Neutrophil (primary cell): ENCODE measurements around the gene YWHAH.

Experiments
- H3K27ac ChIP-seq: fragments of 200-600 bp; sonication (generic); 2 replicates; pipeline ENCODE4 v1.5.1; 2016; ENCODE audit warnings: mild to moderate bottlenecking, moderate library complexity
- H3K27me3 ChIP-seq: fragments of 200-600 bp; sonication (generic); 2 replicates; pipeline ENCODE4 v1.6.0; 2016; ENCODE audit warnings: mild to moderate bottlenecking
- H3K36me3 ChIP-seq: fragments of 200-600 bp; sonication (generic); 2 replicates; pipeline ENCODE4 v1.5.1; 2017
- H3K4me1 ChIP-seq, 2 experiments: fragments of 200-600 bp in 1 of 2; sonication (generic) in 1 of 2; 1 replicate in 1 of 2; 2 replicates in 1 of 2; pipeline versions ENCODE4 v1.5.1 to v1.6.1; 2013 to 2016; ENCODE audit warnings: low read depth in 1 of 2, low read length in 1 of 2, mild to moderate bottlenecking in 1 of 2, moderate library complexity in 1 of 2; ENCODE audit not compliant: control insufficient read depth in 1 of 2, insufficient read depth in 1 of 2
- H3K4me3 ChIP-seq, 2 experiments: fragments of 200-600 bp in 1 of 2; sonication (generic) in 1 of 2; 1 replicate in 1 of 2; 2 replicates in 1 of 2; pipeline ENCODE4 v1.5.1; 2013 to 2016; ENCODE audit warnings: low read depth in 1 of 2, low read length in 1 of 2, mild to moderate bottlenecking in 1 of 2, moderate library complexity in 1 of 2
- H3K9me3 ChIP-seq: fragments of 200-600 bp; sonication (generic); 2 replicates; pipeline ENCODE4 v1.5.1; 2016
- TF ChIP-seq, protein P1 (sequence below): fragments of 200-600 bp; sonication (generic); IDR thresholded peaks from 2 replicates; pipeline ENCODE4 v1.5.1; 2016; ENCODE audit warnings: antibody characterized with exemption

Gene YWHAH

DNA sequence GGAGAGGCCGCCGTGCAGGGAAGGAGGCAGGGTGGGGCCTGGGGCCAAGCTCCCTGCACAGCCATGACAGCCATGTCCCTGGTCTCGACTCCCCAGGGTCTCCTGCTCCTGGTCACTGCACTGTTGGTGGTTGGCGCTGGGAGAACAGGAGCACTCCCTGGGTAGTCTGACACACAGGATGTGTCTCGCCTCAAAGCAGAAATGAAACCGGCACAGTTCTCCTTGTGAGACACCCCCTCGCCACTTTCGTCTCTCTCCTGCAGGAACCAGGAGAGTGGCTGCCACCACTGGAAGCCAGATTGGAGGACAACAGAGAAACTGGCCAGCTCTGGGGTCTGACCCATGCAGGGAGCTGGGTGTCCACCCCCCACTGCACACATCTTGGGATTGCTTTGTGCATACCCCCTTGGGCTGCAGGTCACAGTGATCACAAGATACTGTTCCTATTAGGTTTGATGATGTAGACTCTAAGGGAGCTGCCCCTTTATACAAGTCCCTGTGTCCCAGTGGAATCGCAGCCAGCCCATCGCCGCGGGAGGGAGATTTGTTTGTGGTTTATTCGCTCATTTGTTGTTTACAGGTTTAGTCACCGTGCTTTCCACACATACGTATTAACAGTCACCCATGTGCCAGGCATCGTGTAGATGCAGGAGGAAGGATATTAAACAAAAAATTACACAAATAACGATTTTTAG, 27.0 kb upstream of the YWHAH start:
- TF ChIP-seq, protein P1, sequence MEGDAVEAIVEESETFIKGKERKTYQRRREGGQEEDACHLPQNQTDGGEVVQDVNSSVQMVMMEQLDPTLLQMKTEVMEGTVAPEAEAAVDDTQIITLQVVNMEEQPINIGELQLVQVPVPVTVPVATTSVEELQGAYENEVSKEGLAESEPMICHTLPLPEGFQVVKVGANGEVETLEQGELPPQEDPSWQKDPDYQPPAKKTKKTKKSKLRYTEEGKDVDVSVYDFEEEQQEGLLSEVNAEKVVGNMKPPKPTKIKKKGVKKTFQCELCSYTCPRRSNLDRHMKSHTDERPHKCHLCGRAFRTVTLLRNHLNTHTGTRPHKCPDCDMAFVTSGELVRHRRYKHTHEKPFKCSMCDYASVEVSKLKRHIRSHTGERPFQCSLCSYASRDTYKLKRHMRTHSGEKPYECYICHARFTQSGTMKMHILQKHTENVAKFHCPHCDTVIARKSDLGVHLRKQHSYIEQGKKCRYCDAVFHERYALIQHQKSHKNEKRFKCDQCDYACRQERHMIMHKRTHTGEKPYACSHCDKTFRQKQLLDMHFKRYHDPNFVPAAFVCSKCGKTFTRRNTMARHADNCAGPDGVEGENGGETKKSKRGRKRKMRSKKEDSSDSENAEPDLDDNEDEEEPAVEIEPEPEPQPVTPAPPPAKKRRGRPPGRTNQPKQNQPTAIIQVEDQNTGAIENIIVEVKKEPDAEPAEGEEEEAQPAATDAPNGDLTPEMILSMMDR, result no peak
- peak overlapping the region; percentile 2 to 39 for H3K4me3 ChIP-seq
- peak overlapping the region; percentile 69 for H3K27ac ChIP-seq
- peaks cover 56 to 71% of the 10 kb centered on the region in 2 experiments for H3K4me1 ChIP-seq
- H3K36me3 ChIP-seq, result no peaks in the 10 kb centered on the region
- no peaks in the 10 kb centered on the region for H3K9me3 ChIP-seq
- H3K27me3 ChIP-seq, result no peaks in the 10 kb centered on the region

DNA sequence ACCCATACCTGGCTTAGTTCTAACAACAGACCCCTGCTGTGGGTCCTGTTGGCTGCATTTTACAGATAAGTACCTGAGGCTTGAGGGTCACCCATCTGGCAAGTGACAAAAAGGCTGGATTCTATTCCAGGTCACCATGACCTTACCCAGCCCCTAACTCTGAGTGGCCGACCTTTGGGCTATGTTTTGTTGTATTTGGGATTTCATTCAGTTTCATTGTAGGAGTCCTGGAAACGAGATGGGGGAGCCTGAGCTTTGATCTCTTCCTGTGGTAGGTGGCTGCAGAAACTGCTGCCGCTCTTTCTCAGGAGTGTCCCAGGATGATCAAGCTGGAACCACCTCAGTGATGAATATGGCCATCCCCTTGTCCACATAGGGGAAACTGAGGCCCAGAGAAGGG, 24.6 kb upstream of the YWHAH start:
- Histone ChIP-seq H3K4me1 (peaks cover 75 to 92% of the 10 kb centered on the region in 2 experiments), H3K27me3 (no peaks in the 10 kb centered on the region), H3K27ac (no peak overlapping the region), H3K9me3 (no peaks in the 10 kb centered on the region), H3K4me3 (no peak overlapping the region), H3K36me3 (no peaks in the 10 kb centered on the region)
- TF ChIP-seq, protein P1, result no peak

DNA sequence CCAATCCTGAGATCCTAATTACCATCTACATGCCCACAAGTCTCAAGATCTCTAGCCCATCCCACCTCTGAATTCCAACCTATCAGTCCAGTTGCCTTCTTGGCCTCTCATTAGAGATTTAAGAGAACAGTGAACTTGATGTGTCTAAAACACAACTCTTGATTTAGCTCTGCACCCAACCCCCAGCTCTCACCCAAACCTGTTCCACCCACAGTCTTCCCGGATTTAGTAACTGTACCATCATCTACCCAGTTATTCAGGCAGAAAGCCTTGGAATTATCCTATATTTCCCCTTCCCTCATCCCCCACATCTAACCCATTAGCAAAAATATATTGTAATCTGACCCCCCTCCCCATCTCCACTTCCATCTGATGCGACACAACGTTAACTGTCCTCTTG, 24.0 kb upstream of the YWHAH start:
- H3K4me1 ChIP-seq, result peaks cover 75 to 92% of the 10 kb centered on the region in 2 experiments

DNA sequence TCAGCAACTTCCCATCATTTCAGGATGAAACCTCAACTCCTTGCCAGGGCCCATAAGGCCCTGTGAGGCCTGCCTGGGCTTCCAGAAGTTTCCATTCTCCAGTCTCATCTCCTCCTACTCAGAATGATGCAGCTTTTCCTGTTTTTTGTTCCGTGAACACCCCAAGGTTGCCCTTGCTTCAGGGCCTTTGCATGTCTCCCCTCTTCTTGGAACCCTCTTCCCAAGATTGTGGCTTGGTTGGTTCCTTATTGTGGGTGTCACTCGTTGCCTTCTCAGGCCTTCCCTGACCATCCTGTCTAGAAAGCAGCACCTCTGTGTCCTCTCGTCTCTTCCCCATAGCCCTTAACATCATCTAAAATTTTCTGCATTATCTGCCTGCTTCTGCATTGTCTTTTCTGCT, 23.2 kb upstream of the YWHAH start:
- H3K27me3 ChIP-seq, result no peaks in the 10 kb centered on the region
- TF ChIP-seq, protein P1, result no peak
- H3K4me3 ChIP-seq, result no peak overlapping the region
- peaks cover 75 to 84% of the 10 kb centered on the region in 2 experiments for H3K4me1 ChIP-seq
- H3K36me3 ChIP-seq, result no peaks in the 10 kb centered on the region
- H3K9me3 ChIP-seq, result no peaks in the 10 kb centered on the region
- peak overlapping the region; percentile 12 for H3K27ac ChIP-seq

More for the DNA sequence above, 24.0 kb upstream of the YWHAH start:
- no peaks in the 10 kb centered on the region for H3K9me3 ChIP-seq
- no peak overlapping the region for H3K4me3 ChIP-seq
- TF ChIP-seq, protein P1, result no peak
- peak overlapping the region; percentile 12 for H3K27ac ChIP-seq
- H3K27me3 ChIP-seq, result no peaks in the 10 kb centered on the region
- H3K36me3 ChIP-seq, result no peaks in the 10 kb centered on the region

DNA sequence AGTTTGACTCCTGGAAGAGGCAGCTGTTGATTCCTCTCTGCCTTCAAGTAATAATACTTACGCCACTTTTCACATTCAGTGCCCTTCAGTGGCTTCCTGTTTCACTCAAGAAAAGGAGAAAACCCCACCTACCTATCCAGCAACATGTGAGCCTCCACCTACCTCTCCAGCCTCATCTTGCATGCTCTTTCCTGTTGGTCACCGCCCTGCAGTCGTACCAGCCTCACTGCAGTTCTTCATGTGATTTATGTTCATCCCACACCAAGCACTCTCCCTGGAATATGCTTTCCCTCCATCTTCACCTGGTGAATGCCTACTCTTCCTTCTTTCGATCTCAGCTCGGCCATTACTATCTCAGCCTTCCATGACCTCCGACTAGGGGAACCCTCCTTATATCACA, 21.8 kb upstream of the YWHAH start:
- Histone ChIP-seq H3K36me3 (no peaks in the 10 kb centered on the region), H3K9me3 (no peaks in the 10 kb centered on the region), H3K27ac (peak overlapping the region; percentile 82), H3K27me3 (no peaks in the 10 kb centered on the region), H3K4me1 (peaks cover 67 to 70% of the 10 kb centered on the region in 2 experiments), H3K4me3 (peak overlapping the region in 1 of 2 experiments; percentile 2)
- TF ChIP-seq, protein P1, result no peak
